Ovary (tissue), 3 donors: ENCODE results near the gene XPA.

Experiments
- POLR2A ChIP-seq: fragments of 450-650 bp; IDR thresholded peaks from one replicate; pipeline ENCODE4 v1.6.1; 2017; ENCODE audit warnings: antibody characterized with exemption, mild to moderate bottlenecking, moderate library complexity
- TF ChIP-seq, protein P1 (sequence below), 3 donors: fragments of 450-650 bp in 2 of 3; fragments of 200-600 bp in 1 of 3; IDR thresholded peaks; one replicate each; pipeline versions ENCODE4 v1.5.1 to v1.8.0; 2016 to 2022; ENCODE audit warnings: antibody characterized with exemption in 3 of 3, mild to moderate bottlenecking in 1 of 3
- donor health status: DM: no; HTN: no; CAD: no.

DNA sequence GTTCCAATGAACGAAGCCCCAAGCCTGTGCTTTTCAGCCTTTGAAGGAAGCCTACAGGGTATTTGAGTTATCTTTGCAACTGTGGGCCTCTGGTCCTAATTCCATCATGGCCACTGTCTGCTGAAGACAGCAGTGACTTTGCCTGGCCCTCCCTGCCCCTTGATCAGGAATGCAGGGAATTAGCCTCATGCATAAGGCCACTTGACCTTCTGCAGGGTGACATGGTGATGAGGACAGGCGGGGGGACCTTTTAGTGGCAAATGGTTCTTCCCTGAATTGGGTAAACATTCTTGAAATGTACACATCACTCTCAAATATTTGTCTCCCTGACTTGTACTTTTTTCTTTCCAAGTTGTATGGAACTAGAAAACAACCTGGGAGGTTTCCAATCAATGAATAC, 25.2 kb upstream of the XPA start:
- TF ChIP-seq, protein P1, sequence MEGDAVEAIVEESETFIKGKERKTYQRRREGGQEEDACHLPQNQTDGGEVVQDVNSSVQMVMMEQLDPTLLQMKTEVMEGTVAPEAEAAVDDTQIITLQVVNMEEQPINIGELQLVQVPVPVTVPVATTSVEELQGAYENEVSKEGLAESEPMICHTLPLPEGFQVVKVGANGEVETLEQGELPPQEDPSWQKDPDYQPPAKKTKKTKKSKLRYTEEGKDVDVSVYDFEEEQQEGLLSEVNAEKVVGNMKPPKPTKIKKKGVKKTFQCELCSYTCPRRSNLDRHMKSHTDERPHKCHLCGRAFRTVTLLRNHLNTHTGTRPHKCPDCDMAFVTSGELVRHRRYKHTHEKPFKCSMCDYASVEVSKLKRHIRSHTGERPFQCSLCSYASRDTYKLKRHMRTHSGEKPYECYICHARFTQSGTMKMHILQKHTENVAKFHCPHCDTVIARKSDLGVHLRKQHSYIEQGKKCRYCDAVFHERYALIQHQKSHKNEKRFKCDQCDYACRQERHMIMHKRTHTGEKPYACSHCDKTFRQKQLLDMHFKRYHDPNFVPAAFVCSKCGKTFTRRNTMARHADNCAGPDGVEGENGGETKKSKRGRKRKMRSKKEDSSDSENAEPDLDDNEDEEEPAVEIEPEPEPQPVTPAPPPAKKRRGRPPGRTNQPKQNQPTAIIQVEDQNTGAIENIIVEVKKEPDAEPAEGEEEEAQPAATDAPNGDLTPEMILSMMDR (IDR thresholded peaks at IDR 0.05), result no peak
- TF ChIP-seq POLR2A, result no peak
